ENCODE measurements around the gene CDH6.

The CDH6 gene

DNA sequence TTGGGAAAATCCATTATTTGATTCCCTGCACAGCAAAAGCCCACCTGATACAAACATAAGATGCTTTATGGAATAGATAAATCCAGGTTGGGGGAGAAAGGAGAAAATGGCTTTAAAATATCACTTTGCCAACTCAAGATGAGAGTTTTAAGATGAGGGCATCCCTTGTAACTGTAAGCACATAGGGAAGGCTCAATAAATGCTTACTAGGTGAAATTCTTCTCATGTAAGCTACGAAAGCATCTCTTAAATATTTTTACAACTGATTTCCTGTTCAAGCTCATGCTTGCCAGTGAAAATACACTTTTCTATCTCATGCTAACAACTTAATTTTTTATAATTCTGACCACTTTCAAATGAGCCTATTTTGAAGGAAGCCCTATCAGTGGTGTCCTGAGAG is 11.5 kb downstream of the CDH6 start:
- DNase-seq: no peak

DNA sequence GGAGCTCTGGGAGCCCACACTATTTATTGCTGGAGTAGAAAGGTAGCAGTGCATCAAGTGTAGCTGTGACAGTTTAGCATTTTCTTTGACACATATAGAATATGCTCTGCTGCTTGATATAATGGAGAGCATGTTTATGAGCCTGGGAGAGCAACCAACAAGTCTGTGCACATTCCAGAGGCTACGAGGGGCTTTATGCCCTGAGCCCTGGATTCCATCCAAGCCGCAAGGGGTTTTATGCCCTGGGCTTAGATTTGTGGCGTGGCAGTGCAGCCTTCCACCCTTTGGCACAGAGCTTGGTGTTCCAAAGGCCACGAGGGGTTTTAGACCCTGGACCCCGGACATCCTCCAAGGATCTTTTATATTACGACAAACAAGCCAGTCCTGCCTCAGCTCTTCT is 14.6 kb downstream of the CDH6 start:
- no peak for DNase-seq

DNA sequence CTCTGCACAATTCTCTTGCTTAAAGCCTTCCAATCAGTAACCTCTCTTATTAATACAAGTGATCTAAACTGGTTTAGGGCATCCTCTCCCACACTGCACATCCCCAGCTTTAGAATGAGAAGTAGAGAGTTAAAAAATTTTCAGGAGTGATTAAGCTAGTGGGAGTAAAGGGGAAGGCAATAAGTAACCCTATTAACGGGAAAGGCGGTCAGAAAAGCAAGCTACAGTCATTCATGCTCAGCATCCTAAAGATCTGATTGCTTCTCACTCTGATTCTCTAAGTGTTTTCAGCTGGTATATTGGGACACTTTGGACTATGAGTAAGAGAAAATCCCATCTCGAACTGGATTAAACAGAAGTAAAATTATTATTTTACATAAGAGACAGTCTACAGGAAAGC is 15.8 kb downstream of the CDH6 start:
- no peak for DNase-seq

DNA sequence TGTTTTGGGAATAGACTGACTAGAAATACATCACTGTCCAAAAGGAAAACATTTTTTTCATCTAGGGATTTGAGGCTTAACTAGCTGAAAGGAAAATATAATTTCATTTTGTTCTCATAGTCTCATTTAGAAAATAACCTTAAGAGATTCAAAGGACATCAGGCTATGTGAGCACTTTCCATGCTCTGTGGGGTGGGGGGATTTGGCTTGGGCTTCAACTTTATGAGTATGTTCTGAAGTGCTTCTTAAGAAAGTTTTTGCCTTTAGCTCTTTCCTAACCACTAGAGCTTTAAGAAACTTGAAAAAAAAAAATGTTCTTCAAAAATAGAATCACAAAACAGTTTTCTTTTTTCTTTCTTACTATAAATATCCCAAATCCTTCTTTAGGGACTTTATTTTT is 17.6 kb downstream of the CDH6 start:
- DNase-seq: no peak

DNA sequence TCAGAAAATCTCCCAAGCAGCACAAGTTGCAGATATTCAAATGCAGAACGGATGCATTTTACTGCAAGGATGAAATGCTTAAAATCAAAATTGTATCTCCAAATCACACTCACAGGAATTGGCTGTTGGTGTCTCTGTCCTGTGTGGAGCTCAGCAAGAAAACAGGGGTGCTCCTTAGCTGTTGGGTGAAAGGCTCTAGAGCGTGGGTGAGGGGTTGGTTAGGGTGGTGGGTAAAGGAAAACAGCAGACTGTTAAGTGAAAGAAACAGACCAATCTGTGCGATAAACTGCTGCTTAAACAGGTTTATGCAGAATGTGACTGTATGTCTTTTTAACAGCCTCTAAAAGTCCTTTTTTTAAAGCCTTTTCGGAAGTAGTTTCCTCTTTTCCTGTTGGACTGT is 19.8 kb downstream of the CDH6 start:
- DNase-seq: no peak

DNA sequence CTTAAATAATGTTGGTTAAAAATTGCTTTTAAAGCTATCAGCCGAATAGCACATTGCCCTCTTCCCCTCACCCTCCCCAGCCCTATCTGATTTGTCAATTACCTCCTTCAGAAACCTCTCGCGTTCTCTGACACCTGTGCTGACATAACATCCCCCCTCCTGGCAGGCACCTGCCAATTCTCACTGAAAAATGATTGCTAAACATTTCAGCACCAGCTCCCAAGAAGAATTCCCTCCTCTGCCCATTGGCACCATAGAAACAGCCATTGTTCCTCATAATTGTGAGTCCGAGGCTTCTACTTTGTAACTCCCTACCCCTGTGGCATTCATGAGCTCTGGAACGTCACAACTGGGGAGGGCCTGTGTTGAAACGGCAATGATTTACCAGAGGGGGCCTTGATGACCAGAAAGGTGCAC is 20.2 kb downstream of the CDH6 start:
- DNase-seq: no peak

DNA sequence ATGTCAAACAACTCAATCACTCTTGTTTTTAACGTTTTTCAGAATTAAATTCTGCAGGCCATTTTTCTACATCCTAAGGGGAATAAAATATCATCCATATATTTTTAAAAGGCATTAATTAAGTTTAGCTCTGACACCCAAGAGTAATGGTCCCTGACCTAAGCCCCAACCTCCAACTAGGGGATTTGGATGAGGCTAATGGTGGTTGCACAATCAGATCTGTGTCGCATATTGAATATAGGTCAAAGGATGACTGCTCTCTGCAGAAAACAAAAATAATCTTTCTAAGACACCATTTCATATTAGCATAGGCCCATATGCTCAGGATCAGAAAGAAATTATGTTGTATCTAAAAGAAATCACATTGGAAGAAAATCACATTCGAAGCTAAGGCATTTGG is 20.7 kb downstream of the CDH6 start:
- no peak for DNase-seq

DNA sequence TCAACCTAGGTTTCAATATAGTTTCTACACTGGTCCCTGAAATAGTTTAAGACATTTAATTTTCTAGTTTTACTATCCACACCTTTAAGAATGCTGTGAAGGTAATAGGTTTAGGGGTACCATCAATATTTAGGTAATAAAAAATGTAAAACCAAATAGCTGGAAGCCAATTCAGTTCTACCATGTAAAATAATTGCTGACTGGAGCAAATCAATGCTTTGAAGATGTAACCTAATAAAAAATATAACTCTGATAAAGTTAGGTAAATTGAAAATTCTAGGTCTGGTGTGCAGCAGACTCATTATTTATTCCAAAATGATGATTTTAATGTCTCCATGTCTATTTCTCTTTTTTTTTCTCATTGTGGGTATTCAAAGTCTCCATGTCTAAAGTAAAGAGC is 21.8 kb downstream of the CDH6 start:
- no peak for DNase-seq

DNA sequence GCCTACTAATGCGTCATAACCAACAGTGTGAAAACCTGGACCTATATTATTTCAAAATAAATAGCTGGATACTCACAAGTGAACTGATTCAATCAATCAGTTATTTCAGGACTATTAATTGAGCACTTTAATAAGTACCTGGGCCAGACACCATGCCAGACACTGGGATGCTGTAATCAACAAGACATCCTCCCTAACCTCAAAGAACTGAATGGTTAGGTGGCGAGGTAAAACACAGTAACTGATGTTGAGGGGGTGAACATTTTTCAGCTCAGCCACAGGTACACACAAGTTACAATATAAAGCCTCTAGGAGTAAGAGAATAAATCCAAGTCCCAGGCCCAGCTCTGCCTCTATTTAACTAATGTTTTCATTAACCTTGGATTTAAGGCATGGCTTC is 24.0 kb downstream of the CDH6 start:
- DNase-seq: no peak

DNA sequence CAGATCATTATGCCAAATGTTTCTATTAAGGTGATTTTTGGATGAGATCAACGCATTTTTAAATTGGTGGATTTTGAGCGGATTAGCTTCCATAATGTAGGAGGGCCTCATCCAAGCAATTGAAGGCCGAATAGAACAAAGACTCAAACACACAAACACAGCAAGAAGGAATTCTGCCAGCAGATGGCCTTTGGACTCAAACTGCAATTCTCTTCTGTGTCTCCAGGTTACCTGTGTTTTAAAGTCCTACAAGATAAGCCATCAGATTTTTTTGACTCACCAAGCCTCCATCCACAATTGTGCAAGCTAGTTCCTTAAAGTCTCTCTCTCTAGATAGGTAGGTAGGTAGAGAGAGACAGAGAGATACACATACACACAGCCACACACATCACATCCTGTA is 25.5 kb downstream of the CDH6 start:
- DNase-seq: no peak

DNA sequence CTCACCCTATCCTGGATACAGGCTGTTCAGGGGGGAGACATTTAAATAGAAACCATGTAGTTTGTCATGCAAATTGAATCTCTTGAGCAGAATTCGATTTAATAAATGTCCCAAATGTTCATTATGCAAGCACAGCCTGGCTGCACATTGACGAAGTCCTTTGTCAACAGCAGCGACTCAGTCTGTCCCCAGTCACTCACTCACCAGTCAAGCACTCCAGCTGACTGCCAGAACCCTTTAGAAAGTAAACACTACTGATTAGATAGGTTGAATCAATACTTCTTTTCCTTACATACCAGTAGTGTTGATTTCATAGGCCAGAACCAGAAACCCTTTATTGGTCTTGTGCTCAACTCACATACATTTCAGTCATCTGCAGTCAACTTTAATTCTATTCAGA is 27.5 kb downstream of the CDH6 start:
- no peak for DNase-seq

DNA sequence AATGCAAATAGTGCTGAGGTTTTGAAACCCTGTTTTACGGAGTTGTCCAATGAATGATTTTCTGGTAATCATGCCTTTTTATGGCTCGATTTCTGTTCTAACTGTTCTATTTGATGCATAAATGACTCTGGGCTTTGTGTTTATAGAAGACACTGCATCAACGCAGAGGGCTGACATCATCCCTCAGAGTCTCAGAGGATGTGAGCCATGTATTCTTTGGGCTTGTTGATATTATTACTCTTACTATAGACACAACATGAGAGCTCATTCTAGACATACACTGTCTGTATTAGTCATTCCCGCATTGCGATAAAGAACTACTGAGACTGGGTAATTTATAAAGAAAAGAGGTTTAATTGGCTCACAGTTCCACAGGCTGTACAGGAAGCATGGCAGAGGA is 31.6 kb downstream of the CDH6 start:
- DNase-seq: no peak

DNA sequence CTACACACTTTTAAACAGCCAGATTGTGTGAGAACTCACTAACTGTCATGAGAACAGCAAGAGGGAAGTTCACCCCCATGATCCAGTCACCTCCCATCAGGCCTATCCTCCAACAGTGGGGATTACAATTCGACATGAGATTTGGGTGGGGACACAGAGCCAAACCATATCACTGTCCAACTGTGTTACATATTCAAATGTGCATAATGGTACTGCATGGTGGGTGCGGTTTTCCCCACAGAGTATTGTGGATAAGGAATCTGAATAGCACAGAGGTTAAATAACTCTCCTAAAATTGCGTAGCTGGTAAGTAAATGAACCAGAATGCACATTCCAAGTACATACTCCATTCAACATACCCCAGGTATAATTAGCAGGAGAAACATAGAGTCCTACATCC is 32.1 kb downstream of the CDH6 start:
- no peak for DNase-seq

DNA sequence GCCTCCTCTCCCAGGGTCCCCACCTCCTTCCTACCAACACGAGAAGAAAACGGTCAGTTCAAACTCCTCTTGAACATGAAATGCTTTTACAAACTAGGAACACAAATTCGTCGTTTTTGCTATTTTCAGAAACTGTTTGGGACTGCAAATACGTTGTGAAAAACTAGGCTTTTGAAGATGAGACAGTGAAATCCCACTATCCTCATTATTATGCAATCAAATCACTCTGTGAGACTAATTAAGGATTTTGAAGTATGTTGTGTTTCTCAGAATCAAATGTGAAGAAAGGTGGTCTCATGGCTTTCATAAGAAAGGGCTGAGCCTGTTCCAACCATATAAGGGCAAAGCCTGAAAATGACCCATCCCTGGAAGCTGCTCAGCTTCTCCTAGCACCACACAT is 33.2 kb downstream of the CDH6 start:
- no peak for DNase-seq

DNA sequence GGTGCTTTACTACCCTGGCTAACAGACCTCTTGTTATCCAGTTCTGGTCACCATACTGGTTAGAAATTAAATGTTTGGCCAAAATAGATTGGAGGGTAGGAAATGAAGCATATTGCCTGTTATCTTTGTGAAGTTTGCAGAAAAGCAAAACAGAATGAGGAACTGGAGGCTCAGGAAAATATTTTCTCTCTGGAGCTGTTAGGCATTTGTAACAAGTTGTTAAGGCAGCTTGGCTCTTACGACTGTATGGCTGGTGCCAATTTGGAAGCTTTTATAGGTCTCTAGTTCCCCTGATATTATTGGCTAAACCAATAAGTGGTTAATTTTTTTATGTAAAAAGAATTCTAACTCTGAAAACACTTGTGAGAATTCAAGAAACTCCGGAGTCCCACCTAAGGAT is 35.8 kb downstream of the CDH6 start:
- no peak for DNase-seq

DNA sequence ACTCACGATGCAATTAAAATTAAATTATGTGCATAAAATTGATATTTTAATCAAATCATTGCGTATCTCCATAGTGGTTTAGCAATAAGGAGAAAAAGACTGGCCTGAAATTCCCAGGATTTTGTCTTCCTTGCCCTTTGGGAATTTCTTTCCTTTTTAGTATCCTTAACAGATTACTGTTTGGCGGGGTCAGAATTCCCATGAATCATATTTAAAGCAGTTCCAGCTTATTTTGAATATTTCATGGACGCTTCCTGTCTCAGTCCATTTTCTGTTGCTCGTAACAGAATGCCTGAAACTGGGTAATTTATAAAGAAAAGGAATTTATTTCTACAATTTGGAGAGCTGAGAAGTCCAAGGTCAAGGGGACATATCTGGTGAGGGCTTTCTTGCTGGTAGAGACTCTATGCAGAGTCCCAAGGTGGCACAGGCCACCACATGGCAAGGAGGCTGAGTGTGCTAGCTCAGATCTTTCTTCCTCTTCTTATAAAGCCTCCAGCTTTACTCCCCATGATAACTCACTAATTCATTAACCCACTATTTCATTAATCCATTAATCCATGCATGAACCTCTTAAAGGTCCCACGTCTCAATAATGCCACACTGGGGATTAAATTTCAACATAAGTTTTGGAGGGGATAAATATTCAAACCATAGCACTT is 37.8 kb downstream of the CDH6 start:
- no peak for DNase-seq

DNA sequence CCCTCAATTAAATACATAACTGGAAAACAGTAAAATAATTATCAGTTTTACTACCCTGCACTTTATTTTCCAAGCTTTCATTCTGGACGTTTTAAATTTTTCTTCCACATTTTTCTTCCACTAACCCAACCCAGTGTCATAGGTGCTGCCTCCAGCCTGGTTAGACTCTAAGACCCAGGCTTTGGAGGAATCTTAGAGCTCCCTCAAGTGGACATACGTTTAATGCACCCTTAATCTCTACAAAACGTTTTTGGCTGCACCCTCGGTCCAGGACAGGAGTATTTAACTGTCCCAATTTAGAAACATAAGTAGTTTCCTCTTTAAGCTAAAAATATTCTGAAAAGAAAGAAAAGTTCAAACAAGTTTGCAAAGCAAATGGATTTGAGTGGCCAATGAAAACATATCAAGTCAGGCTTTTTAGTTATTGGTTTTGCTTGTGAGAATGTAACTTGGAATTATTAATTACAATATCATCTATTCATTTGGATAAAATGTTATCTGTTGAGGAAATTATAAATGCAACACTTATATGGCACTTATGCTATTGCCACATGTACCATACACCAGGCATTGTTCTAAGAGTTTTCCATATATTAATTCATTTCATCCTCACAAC is 38.9 kb downstream of the CDH6 start:
- DNase-seq: no peak

DNA sequence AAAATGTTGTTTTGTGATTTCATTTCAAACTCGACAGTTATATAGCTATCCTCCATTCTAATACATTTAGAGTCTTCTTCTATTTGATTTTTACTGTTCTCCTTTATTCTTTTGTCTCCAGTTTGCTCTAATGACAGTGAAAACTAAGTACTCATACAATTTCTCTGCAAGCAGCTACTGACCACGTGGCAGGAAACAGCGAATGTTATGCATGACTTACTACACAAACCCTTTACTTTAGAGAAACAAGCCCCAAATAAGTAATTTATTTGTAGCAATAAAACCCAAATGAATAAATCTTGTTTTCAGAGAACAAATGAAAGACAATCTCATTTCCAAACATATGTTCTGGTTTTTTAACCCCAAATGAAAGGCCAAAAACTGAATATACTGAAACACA is 41.9 kb downstream of the CDH6 start:
- DNase-seq: no peak

DNA sequence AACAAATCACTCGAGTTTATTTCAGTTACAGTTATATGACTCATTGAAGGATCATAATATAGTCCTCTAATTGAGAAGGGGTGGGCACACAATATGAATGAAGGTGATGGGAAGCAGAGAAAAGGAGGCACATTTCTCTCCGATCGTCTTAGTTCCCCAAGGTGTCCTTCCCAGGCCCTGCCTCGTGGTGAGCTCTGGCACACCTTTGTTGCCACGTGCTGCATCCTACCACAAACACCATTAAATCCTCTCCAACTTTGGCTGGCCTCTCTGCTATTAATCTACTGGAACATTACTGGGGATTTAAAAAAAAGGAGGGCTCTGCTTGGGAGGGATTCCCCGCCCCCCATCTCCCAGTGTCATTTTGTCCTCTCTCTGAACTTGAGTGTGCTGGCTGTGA is 42.9 kb downstream of the CDH6 start:
- no peak for DNase-seq

DNA sequence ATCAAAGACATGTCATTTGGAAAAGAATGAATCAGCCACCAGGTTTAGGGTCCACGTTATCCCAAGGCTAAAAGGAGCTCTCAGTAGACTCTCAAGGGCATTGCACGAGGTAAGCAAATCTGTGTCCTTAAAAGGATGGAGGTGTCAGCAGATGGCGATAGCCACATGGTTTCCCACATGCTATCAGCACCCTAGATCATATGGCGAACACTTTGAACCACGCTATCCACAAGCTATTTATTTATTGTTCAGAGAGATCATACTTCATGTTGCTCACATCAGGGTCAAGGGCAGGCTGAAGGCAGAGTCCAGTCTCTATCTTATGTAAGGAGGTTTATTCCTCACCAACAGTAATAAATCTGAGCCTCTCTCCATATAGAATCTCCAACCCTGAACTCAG is 43.7 kb downstream of the CDH6 start:
- no peak for DNase-seq

DNA sequence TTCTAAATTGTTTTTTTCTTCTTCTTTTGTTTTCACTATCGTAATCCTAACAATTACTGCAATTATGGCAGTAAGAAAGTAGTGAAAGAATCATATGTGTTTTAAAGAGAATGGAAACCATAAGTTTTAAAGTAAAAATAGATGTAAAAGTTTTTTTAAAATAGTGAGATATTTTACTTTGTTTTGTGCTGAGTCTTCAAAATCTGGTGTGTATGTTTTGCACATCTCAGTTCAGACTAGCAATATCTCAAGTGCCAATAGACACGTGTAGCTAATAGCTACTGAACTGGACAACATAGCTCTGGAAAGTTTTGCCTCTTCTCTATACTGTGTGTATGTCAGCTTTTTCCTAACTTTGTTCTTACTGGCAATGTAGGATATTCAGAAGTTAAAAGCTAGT is 45.0 kb downstream of the CDH6 start:
- no peak for DNase-seq

DNA sequence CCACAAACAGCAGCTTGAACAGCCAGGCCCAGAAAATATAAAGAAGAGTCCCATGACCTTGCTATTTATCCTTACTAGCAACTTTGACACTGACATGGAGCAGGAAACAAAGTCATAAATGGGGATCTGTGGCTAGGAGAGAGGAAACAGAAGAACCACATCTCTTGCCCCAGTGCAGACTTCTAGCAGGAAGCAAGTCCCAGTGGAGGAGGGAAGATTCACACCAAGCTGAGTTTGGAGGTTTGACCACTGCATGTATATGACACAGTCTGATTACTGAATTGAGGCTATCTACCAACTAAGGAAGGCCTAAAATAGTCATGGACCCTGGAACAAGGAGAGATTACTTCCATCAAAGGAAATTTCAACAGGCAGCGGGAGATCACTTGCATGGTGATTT is 51.4 kb downstream of the CDH6 start:
- no peak for DNase-seq

DNA sequence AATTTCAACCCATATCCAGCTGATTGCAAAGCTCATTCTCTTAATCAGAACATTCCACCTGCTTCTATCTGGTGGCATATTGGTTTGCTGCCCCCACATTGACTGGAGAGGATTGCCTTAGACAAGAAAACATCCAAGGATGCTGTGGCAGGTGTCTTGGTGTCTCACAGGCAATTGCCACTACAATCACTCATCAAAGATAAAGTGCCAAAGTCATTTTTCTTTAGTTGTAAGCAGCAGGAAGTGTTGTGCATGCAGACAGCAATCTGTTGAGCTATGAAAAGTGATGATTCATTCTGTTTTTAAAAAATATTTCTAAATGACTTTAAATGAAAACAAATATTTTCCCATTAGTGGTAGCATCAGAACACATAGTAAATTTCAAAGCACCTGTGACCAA is 53.9 kb downstream of the CDH6 start:
- no peak for DNase-seq

DNA sequence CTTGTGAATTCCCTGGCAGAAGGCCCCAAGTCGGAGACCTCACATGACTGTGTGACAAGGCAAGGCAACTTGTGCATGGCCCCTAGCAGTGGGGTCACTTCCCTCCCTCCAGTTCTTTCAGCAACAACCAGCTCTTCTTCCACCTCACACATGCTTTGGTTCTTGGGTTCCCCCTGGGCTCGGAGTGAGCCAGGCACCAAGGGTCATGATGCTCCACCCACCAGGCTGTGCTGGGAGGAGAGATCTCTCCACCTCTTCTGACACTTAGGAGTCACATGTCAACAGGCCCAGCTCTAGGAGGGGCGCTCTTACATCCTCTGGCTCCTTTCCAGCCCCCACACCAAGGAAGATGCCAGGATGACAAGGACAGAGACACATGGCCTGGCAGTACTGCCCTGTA is 56.7 kb downstream of the CDH6 start:
- DNase-seq: no peak

DNA sequence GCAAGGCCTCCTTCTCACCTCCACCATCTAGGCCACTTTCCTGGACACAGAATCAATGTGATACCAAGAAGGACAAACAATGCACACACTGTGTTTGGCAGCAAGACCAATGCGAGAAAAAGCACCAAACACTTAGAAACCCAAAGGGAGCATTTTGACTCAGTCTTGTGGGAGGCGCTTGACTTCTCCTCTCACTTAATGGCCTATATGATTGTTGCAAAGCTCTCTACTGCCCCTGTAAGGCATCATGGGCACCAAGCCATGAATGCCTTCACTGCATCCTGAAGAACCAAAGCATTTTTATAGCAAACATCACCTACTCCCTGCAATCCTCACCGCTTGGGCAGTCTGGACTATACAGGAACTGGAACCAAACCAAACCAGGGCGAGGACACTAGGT is 57.5 kb downstream of the CDH6 start:
- DNase-seq: no peak
